Effector CD4-positive, alpha-beta T cell (primary cell): ENCODE measurements around the gene ACSM3.
"Not testable (repeated sequence)": the region's sequence is repeated elsewhere in the genome, so short reads cannot be mapped to it uniquely, and the experiment has no call there.

Source experiments
- DNase-seq: peaks from one replicate; pipeline ENCODE4 v3.0.0-alpha.2; 2020
- total RNA-seq: gene quantifications from one replicate; lab custom pipeline; 2026; lab: John Stamatoyannopoulos, UW

The ACSM3 gene
- 4.1 reads per million, percentile 16 among the genes with 10 or more reads in this experiment for total RNA-seq

- DNase-seq, result peak; percentile 58
These were observed at the start of gene ACSM3 for GRCh38 chr16:20763461-20764232. Gene ACSM3, plus strand, starts transcription at chr16:20764014. Its CDS starts 6,021 bp downstream, at chr16:20770035.

- not testable (repeated sequence) for DNase-seq
These were observed 46.1 kb upstream of the ACSM3 start for GRCh38 chr16:20717718-20718117.

DNA sequence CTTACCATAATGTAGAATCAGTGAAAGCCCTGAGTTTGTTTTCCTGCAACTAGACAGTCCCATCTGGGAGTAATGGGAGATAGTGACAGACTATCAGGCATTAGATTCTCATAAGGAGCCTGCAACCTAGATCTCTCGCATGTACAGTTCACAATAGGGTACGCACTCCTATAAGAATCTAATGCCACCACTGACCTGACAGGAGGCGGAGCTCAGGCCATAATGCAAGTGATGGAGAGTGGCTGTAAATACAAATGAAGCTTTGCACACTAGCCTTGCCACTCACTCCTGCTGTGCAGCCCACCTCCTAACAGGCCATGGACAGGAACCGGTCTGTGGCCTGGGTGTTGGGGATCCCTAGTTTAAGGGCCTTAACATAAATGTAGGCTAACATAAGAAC is 43.6 kb upstream of the ACSM3 start:
- DNase-seq, result no peak

DNA sequence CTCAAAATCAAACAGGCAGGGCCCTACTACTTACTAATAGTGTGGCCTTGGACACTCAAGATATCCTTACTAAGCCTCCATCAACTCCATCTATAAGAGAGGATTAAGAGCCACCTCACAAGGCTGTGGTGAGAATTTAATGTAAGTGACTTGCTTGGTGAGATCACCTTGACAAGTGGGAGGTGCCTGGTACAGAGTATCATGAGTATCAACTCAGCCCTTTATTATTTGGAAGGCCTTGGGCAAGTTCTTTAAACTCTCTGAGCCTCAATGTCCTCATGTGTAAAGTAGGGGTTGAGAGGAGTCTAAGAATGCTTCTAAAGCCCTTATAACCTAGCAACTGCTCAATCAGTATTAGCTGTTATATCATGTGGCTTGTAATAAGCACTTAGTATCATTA is 37.2 kb upstream of the ACSM3 start:
- no peak for DNase-seq

DNA sequence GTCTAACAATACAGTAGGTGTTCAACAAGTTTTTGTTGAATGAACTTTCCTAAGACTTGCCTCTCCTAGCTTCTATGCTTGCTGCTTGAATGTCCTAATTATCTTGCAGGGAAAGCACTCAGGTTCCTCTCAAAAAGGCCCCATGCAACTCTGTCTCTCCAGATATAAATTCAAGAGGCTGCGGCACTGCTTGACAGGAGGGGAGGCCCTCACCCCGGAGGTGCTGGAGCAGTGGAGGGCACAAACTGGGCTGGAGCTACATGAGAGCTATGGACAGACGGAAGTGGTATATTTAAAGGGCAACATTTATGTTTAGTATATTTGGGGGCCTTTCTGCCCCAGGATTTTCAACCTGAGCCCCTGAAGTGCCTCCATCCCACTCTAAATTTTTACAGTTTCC is 36.6 kb upstream of the ACSM3 start:
- no peak for DNase-seq

- no peak for DNase-seq
These were observed 34.7 kb upstream of the ACSM3 start for GRCh38 chr16:20729141-20729540.

DNA sequence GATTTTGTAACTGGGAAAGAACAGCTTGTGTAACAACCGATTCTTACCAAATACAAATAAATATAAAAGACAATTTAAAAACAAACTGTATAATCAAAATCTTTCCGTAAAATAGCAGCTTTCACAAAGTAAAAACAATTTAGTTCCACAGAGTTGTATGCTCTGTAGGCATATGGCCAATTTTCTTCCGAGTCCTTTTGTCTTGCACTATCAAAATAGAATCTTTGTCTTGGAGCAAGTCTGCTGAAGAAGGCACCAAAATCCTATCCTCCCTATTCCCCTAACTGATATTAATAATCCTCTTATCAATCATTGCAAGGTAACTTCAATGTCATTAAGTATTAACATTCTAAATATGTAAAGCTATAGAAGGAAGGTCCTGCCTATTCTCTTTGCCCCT is 29.8 kb upstream of the ACSM3 start:
- DNase-seq, result no peak

DNA sequence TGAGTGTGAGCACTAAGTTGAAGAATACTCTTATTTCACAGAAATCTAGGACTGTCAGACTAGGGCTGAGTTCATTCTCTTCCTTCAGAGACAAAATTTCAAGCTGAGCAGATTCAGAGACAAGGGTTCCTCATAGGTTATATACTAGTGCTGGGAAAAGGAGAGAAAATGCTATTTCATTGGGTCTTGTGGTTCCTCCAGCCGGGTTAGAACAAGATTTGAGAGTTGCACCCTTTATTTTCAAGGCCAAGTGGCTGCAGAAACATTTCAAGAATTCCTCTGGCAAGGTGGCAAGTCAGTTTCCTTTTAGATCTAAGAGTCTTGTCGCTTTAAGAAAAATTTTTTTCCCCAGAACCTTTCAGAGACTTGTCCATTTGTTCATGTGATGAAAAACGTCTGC is 29.0 kb upstream of the ACSM3 start:
- no peak for DNase-seq

- DNase-seq, result no peak
These were observed 28.3 kb upstream of the ACSM3 start for GRCh38 chr16:20735490-20735889.

DNA sequence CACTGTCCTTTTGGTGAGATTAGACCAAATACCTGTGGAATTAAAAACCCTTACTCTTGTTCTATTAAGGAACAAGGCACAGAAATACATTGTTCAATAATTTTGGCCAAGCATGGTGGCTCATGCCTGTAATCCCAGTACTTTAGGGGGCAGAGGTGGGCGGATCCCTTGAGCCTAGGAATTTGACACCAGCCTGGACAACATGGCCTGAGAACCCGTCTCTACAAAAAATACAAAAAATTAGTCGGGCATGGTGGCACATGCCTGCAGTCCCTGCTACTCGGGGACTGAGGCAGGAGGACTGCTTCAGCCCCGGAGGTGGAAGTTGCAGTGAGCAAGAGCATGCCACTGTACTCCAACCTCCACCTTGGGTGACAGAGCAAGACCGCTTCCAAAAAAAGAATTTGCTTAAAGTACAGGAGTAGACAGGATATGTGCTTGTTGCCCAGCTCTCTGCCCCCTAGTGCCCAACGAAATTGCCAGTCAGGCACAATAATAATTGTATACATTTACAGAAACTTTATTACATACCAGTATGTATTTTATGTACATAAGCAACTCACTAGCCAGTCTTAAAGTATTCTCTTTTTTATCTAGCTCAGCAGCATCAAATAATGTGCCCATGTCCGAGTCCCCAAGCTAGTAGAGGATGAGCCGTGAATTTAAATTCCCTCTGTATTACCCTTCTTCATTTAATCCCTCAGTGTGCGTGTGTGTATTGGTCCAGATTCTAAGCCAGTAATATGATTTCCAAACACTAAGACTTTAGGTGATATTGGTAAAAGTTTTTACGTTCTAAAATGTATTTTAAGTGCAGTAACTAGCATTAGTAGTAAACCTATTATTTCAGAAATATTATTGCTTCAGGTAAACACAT is 23.6 kb upstream of the ACSM3 start:
- peak; percentile 4 for DNase-seq

- peak; percentile 86 for DNase-seq
These were observed 22.8 kb upstream of the ACSM3 start for GRCh38 chr16:20740901-20741521.

GRCh38 chr16:20741554-20742285 is 22.1 kb upstream of the ACSM3 start, which contains the start of gene THUMPD1:
Gene THUMPD1, minus strand, starts transcription at chr16:20741818. Its CDS starts 79 bp downstream, at chr16:20741739.
- peak; percentile 95 for DNase-seq

DNA sequence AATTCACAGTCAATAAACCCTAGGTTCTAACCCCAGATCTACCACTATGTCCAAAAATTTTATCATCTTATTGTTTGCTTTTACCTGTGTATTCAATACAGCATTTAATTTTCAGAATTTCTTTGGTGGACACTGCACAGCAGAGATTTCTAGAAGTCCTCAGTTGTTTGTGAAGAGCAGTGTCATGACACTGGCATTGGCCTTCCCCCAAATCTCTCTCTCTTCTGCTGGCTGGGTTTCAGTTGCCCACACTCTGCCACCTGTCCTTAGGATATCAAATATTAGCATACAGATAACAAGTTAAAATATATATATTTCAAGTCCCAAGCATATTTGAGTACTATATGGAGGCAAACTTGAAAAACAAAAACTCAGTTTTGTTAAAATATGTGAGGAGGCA is 20.2 kb upstream of the ACSM3 start:
- DNase-seq, result no peak

DNA sequence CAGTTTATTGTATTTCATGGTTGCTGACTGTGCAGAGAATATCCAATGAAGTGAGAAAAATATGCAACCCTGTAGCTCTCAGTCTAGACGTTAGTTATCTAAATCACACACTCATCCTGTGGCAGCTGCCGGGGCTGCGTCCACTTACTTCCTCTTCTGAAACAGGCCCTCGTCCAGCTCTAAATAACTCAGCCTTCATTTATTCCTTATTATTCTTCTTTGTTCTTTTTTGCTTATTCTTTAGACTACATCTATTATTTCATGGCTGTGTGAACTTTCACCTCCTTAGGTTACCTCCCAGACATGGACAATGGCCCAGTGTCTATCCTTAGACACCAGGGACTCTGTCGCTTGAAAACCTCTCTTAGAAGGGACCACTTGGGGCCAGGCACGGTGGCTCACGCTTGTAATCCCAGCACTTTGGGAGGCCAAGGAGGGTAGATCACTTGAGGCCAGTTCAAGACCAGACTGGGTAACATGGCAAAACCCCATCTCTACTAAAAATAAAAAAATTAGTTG is 18.8 kb upstream of the ACSM3 start:
- DNase-seq, result no peak

DNA sequence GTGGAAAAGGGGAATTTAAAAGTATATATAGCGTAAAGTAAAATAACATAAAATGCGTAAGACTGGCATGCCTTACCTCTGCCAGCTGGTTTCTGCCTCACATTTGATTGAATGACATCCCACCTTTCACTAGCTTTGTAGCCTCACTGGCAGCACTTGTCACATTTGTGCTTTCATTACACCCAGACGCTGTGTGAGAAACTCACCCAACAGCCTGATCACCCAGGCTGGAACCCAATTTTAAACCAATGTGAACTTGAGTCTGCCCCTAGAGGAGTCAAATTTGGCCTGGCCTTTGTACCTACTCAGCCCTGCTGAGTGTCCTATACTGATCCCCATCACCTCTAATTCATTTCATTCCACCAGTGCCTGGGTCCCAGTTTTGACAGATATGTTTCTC is 17.4 kb upstream of the ACSM3 start:
- no peak for DNase-seq

- no peak for DNase-seq
These were observed 16.6 kb upstream of the ACSM3 start for GRCh38 chr16:20747030-20747816.

- DNase-seq, result no peak
These were observed 14.3 kb upstream of the ACSM3 start for GRCh38 chr16:20749474-20749873.

GRCh38 chr16:20750558-20750957 is 13.3 kb upstream of the ACSM3 start:
- DNase-seq, result no peak

DNA sequence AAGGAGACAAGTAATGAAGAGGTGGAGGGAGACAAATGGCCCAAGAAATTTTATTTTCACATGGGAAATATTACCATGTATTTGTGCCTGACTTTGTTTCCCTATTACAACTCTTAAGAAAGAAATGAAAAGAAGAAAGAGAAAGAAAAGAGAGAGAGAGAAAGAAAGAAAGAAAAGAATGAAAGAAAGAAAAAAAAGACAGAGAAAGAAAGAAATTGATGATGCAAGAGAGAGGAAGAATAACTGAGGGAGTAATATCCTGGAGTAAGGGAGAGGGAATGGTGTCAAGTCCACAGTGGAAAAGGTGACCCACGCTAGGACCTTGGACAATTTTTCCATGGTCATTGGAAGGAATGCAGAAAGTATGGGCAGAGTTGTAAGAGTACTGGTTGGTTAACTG is 10.1 kb upstream of the ACSM3 start:
- DNase-seq, result no peak

DNA sequence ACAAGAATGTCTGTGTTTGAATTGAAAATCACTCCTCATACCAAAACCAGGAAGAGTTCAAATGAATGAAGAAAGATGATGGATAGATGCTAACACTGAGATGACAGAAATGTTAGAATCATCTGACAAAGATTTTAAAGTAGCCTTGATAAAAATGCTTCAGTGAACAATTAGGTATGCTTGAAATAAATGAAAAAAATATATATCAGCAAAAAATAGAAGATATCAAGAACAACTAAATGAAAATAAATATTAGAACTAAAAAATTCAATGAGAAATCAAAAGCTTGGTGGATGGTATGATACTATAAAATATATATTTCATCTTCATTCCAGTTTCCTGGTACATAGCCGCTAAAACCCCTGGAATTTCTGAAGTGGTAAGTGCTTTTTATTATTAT is 8.6 kb upstream of the ACSM3 start:
- no peak for DNase-seq

- DNase-seq, result not testable (repeated sequence)
These were observed 8.0 kb upstream of the ACSM3 start for GRCh38 chr16:20755799-20756198.
